Calu3 (cell line): Measurements from ENCODE around the gene SPTBN4. TPM values are rescaled to one million over a fixed set of nuclear protein-coding genes. Genes with fewer than 3 reads are reported as not detected.

Source experiments
- BruUV-seq: library from RNA; stranded (reverse); fragments of 400-500 nt; replicated peaks from 2 replicates; lab custom pipeline; 2021; lab: Mats Ljungman, UMichigan
- CTCF ChIA-PET: fragments of 300-600 bp; sonication (Branson Sonifier 250); formaldehyde crosslinking; loops from one replicate; lab custom pipeline; 2022; ENCODE audit warnings: antibody characterized with exemption; lab: Charles Lee
- DNase-seq: peaks from one replicate; pipeline ENCODE4 v3.0.0; 2022
- H3K27ac Mint-ChIP-seq: one replicate; pipeline ENCODE4 v1.8.0; 2022; ENCODE audit warnings: mixed read lengths; ENCODE audit not compliant: unreplicated experiment
- H3K27me3 Mint-ChIP-seq: one replicate; pipeline ENCODE4 v1.8.0; 2022; ENCODE audit warnings: mixed read lengths; ENCODE audit not compliant: unreplicated experiment
- H3K36me3 Mint-ChIP-seq: one replicate; pipeline ENCODE4 v1.8.0; 2022; ENCODE audit warnings: mild to moderate bottlenecking, moderate library complexity, mixed read lengths; ENCODE audit not compliant: insufficient read depth, unreplicated experiment
- H3K4me1 Mint-ChIP-seq: one replicate; pipeline ENCODE4 v1.8.0; 2022; ENCODE audit warnings: mild to moderate bottlenecking, low read depth, mixed read lengths; ENCODE audit not compliant: unreplicated experiment
- H3K4me3 Mint-ChIP-seq: one replicate; pipeline ENCODE4 v1.8.0; 2022; ENCODE audit warnings: mild to moderate bottlenecking, low read depth, moderate library complexity, mixed read lengths; ENCODE audit not compliant: unreplicated experiment
- H3K9me3 Mint-ChIP-seq: one replicate; pipeline ENCODE4 v1.8.0; 2022; ENCODE audit warnings: low read depth, mixed read lengths; ENCODE audit not compliant: unreplicated experiment
- intact Hi-C: fragments of 100-400 bp; cut with micrococcal nuclease; formaldehyde crosslinking; loops from one replicate; pipeline ENCODE4 v1.10.0; 2022; ENCODE audit not compliant: unreplicated experiment
- total RNA-seq: library from RNA; stranded (reverse); gene quantifications from 2 replicates; pipeline ENCODE4 v1.2.3, GENCODE V29; 2022
- TF ChIP-seq, protein P1 (sequence below): fragments of 200-600 bp; IDR thresholded peaks from one replicate; pipeline ENCODE4 v1.8.0; 2022; ENCODE audit warnings: antibody characterized with exemption; ENCODE audit not compliant: unreplicated experiment

Gene SPTBN4
- total RNA-seq, 1 experiment from 2014 or later: 0.80 TPM

DNA sequence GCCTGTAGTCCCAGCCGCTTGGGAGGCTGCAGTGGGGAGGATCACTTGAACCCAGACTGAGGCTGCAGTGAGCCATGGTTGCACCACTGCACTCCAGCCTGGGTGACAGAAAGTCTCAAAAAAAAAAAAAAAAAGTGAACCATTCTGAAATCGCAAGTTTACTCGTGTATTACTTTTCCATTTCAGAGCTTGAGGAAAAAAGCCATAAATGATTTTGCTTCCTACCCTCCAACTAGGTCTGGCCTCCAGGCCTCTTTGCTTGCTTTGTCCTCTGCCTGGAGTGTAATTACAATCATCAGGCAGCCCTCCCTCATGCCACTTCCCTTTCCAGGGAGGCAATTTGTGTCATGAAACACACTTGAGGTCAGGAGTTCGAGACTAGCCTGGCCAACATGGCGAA, 9.8 kb upstream of the SPTBN4 start:
- no peak for DNase-seq

DNA sequence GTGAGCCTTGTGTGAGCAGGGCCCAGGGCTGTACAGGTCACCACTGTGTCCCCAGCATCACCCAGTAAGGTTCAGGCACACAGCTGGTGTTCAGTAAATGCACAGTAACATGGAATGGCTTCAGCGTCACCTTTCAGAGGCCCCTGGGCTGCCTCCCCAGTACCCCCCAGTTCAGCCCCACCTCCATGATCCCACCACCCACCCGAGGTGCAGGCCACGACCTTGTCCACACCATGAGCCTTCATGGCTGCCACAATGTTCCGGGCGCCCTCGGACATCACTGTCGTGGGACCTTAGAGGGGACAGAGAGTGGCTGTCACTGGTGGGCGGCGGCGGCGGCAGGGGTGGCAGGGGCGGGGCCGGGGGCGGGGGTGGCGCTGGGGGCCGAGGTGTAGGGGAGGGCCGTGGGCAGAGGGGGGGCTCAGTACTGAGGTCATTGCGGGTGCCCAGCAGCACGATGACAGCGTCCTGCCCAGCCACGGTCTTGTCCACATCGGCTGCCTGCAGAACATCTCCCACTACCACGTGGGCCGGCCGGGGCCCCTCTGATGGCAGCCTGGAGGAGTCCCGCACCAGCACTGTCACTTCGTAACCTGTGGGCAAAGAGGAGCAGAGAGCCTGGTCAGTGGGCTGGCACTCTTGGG, 8.7 kb upstream of the SPTBN4 start:
- TF ChIP-seq, protein P1, sequence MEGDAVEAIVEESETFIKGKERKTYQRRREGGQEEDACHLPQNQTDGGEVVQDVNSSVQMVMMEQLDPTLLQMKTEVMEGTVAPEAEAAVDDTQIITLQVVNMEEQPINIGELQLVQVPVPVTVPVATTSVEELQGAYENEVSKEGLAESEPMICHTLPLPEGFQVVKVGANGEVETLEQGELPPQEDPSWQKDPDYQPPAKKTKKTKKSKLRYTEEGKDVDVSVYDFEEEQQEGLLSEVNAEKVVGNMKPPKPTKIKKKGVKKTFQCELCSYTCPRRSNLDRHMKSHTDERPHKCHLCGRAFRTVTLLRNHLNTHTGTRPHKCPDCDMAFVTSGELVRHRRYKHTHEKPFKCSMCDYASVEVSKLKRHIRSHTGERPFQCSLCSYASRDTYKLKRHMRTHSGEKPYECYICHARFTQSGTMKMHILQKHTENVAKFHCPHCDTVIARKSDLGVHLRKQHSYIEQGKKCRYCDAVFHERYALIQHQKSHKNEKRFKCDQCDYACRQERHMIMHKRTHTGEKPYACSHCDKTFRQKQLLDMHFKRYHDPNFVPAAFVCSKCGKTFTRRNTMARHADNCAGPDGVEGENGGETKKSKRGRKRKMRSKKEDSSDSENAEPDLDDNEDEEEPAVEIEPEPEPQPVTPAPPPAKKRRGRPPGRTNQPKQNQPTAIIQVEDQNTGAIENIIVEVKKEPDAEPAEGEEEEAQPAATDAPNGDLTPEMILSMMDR: no peak
- no peaks in the 10 kb centered on the region for H3K9me3 Mint-ChIP-seq
- no peak overlapping the region for H3K27ac Mint-ChIP-seq
- peaks cover 27% of the 10 kb centered on the region for H3K36me3 Mint-ChIP-seq
- H3K27me3 Mint-ChIP-seq: no peaks in the 10 kb centered on the region
- intact Hi-C loops: no loop called here
- H3K4me1 Mint-ChIP-seq: peaks cover 3% of the 10 kb centered on the region
- CTCF ChIA-PET: interaction anchor here (0.9 kb wide), 1 partner anchor 37 kb away, joined by 3 read pairs; no protein-coding TSS in a partner anchor
- no TSS peak for BruUV-seq
- DNase-seq: no peak
- no peak overlapping the region for H3K4me3 Mint-ChIP-seq

More for the DNA sequence above, 9.8 kb upstream of the SPTBN4 start:
- Mint-ChIP-seq H3K27me3 (no peaks in the 10 kb centered on the region), H3K27ac (no peak overlapping the region), H3K9me3 (no peaks in the 10 kb centered on the region), H3K4me3 (no peak overlapping the region), H3K4me1 (no peaks in the 10 kb centered on the region), H3K36me3 (peaks cover 36% of the 10 kb centered on the region)
- no TSS peak for BruUV-seq
- TF ChIP-seq, protein P1: no peak
- CTCF ChIA-PET: interaction anchor here (0.6 to 0.7 kb wide), 2 partner anchors 8 to 92 kb away, joined by 3 to 6 read pairs; no protein-coding TSS in a partner anchor
- intact Hi-C loops: no loop called here

DNA sequence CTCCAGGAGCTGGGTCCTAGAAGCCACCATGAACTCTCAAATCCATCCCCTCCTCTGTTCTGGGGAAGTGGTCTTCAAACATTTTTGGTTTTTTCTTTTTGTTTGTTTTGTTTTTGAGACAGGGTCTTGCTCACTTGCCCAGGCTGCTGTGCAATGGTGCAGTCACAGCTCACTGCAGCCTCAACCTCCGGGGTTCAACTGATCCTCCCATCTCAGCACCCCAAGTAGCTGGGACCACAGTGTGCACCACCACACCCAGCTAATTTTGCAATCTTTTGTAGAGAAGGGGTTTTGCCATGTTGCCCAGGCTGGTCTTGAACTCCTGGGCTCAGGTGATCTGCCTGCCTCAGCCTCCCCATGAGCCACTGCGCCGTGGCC, 8.2 kb upstream of the SPTBN4 start:
- no TSS peak for BruUV-seq
- peaks cover 26% of the 10 kb centered on the region for H3K36me3 Mint-ChIP-seq
- H3K4me1 Mint-ChIP-seq: peaks cover 8% of the 10 kb centered on the region
- DNase-seq: no peak
- H3K9me3 Mint-ChIP-seq: no peaks in the 10 kb centered on the region
- intact Hi-C loops: no loop called here
- CTCF ChIA-PET: no interaction called here
- no peak overlapping the region for H3K27ac Mint-ChIP-seq
- no peaks in the 10 kb centered on the region for H3K27me3 Mint-ChIP-seq
- TF ChIP-seq, protein P1: no peak
- H3K4me3 Mint-ChIP-seq: no peak overlapping the region

DNA sequence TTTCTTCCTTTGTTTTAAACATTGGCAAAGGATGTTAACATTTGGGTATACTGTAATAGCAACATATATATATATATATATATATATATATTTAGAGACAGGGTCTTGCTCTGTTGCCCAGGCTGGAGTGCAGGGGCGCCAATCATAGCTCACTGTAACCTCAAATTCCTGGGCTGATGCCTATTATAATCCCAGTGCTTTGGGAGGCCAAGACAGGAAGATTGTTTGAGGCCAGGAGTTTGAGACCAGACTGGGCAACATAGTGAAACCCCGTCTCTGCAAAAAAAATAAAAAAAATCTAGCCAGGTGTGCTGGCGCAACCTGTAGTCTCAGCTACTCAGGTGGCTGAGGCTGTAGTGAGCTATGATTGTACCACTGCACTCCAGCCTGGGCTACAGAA, 6.6 kb upstream of the SPTBN4 start:
- Mint-ChIP-seq H3K27me3 (no peaks in the 10 kb centered on the region), H3K4me3 (no peak overlapping the region), H3K4me1 (peaks cover 15% of the 10 kb centered on the region), H3K27ac (no peak overlapping the region), H3K36me3 (peaks cover 34% of the 10 kb centered on the region), H3K9me3 (no peaks in the 10 kb centered on the region)
- intact Hi-C loops: loop anchor here (5.0 to 10.0 kb wide), 2 partner anchors 67 to 135 kb away; no protein-coding TSS in a partner anchor
- TF ChIP-seq, protein P1: no peak
- CTCF ChIA-PET: no interaction called here
- no peak for DNase-seq
- BruUV-seq: no TSS peak
